HL-60 (cell line): ENCODE measurements around the gene CADM1.

Source experiments
- DNase-seq, 2 experiments: peaks; one replicate each; pipeline ENCODE4 v3.0.0-alpha.2; 2010 to 2020; ENCODE audit warnings: low read depth in 1 of 2, low spot score in 1 of 2
- H3K27ac ChIP-seq: fragments of 250-450 bp; sonication (Bioruptor Pico); replicated peaks from 2 replicates; pipeline ENCODE4 v1.5.1; 2020; ENCODE audit warnings: mild to moderate bottlenecking, moderate library complexity
- H3K27me3 ChIP-seq: fragments of 250-450 bp; sonication (Bioruptor Pico); 2 replicates; pipeline ENCODE4 v1.5.1; 2021; ENCODE audit warnings: mild to moderate bottlenecking, moderate library complexity; ENCODE audit not compliant: insufficient read depth, poor library complexity, severe bottlenecking
- H3K4me3 ChIP-seq: replicated peaks from 2 replicates; pipeline ENCODE4 v1.5.1; 2011; ENCODE audit warnings: mild to moderate bottlenecking, control low read depth, low read length; ENCODE audit not compliant: insufficient read depth
- CTCF ChIP-seq: IDR thresholded peaks from one replicate; pipeline ENCODE4 v1.5.1; 2011; ENCODE audit warnings: low read length, control low read depth, inconsistent platforms; ENCODE audit not compliant: insufficient read depth
- GABPA ChIP-seq: IDR thresholded peaks from 2 replicates; pipeline ENCODE4 v1.6.1; 2012; ENCODE audit warnings: low read depth
- POLR2AphosphoS5 ChIP-seq: IDR thresholded peaks from 2 replicates; pipeline ENCODE4 v1.6.1; 2012; ENCODE audit warnings: low read depth
- REST ChIP-seq: IDR thresholded peaks from 2 replicates; pipeline ENCODE4 v1.6.1; 2012; ENCODE audit warnings: low read depth; ENCODE audit not compliant: insufficient replicate concordance
- SPI1 ChIP-seq: IDR thresholded peaks from 2 replicates; pipeline ENCODE4 v1.6.1; 2012; ENCODE audit warnings: low read depth, mild to moderate bottlenecking, borderline replicate concordance

Gene CADM1

GRCh38 chr11:115347106-115347505 is 157.1 kb downstream of the CADM1 start:
- H3K4me3 ChIP-seq, result no peak overlapping the region
- no peak for TF ChIP-seq CTCF
- no peak for TF ChIP-seq SPI1
- TF ChIP-seq GABPA, result no peak
- no peak for TF ChIP-seq POLR2AphosphoS5
- no peak for TF ChIP-seq REST
- DNase-seq, result no peak
- H3K27me3 ChIP-seq, result peaks cover 2% of the 10 kb centered on the region
- no peak overlapping the region for H3K27ac ChIP-seq

- DNase-seq, result no peak
- TF ChIP-seq REST (no peak), GABPA (no peak), SPI1 (no peak), POLR2AphosphoS5 (no peak), CTCF (no peak)
- Histone ChIP-seq H3K27ac (no peak overlapping the region), H3K4me3 (no peak overlapping the region), H3K27me3 (peaks cover 2% of the 10 kb centered on the region)
These were observed 158.4 kb downstream of the CADM1 start for GRCh38 chr11:115345840-115346239.

GRCh38 chr11:115345361-115345760 is 158.9 kb downstream of the CADM1 start:
- Histone ChIP-seq H3K4me3 (no peak overlapping the region), H3K27ac (no peak overlapping the region), H3K27me3 (peaks cover 2% of the 10 kb centered on the region)
- DNase-seq, result no peak
- TF ChIP-seq POLR2AphosphoS5 (no peak), SPI1 (no peak), REST (no peak), GABPA (no peak), CTCF (no peak)
